B cell (primary cell): ENCODE data around the gene CBLN2. TPM values are rescaled to one million over a fixed set of nuclear protein-coding genes. Genes with fewer than 3 reads are reported as not detected.

ENCODE experiments used
- ATAC-seq: fragments of 200-7000 bp; cut with Tn5 transposase; one replicate; pipeline ENCODE4 v1.10.0; 2021; ENCODE audit warnings: low read depth, mild to moderate bottlenecking, moderate number of reproducible peaks, moderate library complexity
- CTCF ChIA-PET: fragments of 350-600 bp; sonication (Branson Sonifier 250); formaldehyde crosslinking; loops from one replicate; lab custom pipeline; 2021; ENCODE audit warnings: antibody characterized with exemption, inconsistent platforms; lab: Charles Lee
- POLR2A ChIA-PET: fragments of 350-600 bp; sonication (Branson Sonifier 250); formaldehyde crosslinking; loops from one replicate; lab custom pipeline; 2021; ENCODE audit warnings: antibody characterized with exemption; lab: Charles Lee
- DNase-seq: peaks from one replicate; pipeline ENCODE4 v3.0.0; 2013
- H2AFZ ChIP-seq: 2 replicates; pipeline ENCODE4 v1.6.1; 2012; ENCODE audit warnings: mild to moderate bottlenecking, low read depth, low read length; ENCODE audit not compliant: insufficient read depth, poor library complexity, severe bottlenecking
- H3K27ac ChIP-seq, 2 donors: 1 replicate in 1 of 2; 2 replicates in 1 of 2; pipeline ENCODE4 v1.5.1; 2012 to 2013; ENCODE audit warnings: low read length in 2 of 2, mild to moderate bottlenecking in 2 of 2, moderate library complexity in 1 of 2
- H3K27me3 ChIP-seq, 4 experiments: fragments of 200-600 bp in 1 of 4; sonication (generic) in 1 of 4; replicated peaks in 1 of 4; 1 replicate in 2 of 4; 2 replicates in 2 of 4; pipeline versions ENCODE4 v1.6.1 to v1.7.0; 2013 to 2016; ENCODE audit warnings: low read length in 3 of 4, mild to moderate bottlenecking in 2 of 4, mixed read lengths in 1 of 4, moderate library complexity in 1 of 4; ENCODE audit not compliant: insufficient read depth in 4 of 4, control insufficient read depth in 3 of 4; ENCODE audit errors: control extremely low read depth in 1 of 4
- H3K36me3 ChIP-seq, 2 experiments: replicated peaks in 1 of 2; 1 replicate in 1 of 2; 2 replicates in 1 of 2; pipeline versions ENCODE4 v1.6.1 to v1.7.1; 2013; ENCODE audit warnings: low read length in 1 of 2; ENCODE audit not compliant: insufficient read depth in 2 of 2, control insufficient read depth in 1 of 2; ENCODE audit errors: control extremely low read depth in 1 of 2, extremely low read depth in 1 of 2
- H3K4me1 ChIP-seq, 2 donors: fragments of 200-600 bp in 1 of 2; sonication (generic) in 1 of 2; 1 replicate in 1 of 2; 2 replicates in 1 of 2; pipeline versions ENCODE4 v1.5.1 to v1.6.1; 2013 to 2017; ENCODE audit warnings: low read length in 2 of 2; ENCODE audit not compliant: control insufficient read depth in 2 of 2, insufficient read depth in 2 of 2
- H3K4me2 ChIP-seq: replicated peaks from 2 replicates; pipeline ENCODE3; 2012; ENCODE audit warnings: mild to moderate bottlenecking, low read depth, low read length; ENCODE audit not compliant: poor library complexity, severe bottlenecking
- H3K4me3 ChIP-seq, 5 experiments: fragments of 200-600 bp in 1 of 5; sonication (generic) in 1 of 5; 1 replicate in 3 of 5; 2 replicates in 2 of 5; pipeline versions ENCODE4 v1.5.1 to v1.7.0; 2011 to 2016; ENCODE audit warnings: low read length in 4 of 5, mild to moderate bottlenecking in 4 of 5, low read depth in 2 of 5, control low read depth in 1 of 5, moderate library complexity in 1 of 5; ENCODE audit not compliant: insufficient read depth in 1 of 5; ENCODE audit errors: control extremely low read depth in 1 of 5, extremely low read depth in 1 of 5
- H3K79me2 ChIP-seq: fragments of 200-600 bp; sonication (generic); one replicate; pipeline ENCODE4 v1.6.0; 2016; ENCODE audit warnings: low read length; ENCODE audit not compliant: control insufficient read depth, insufficient read depth
- H3K9ac ChIP-seq: fragments of 200-600 bp; sonication (generic); 2 replicates; pipeline ENCODE4 v1.6.1; 2017; ENCODE audit warnings: mild to moderate bottlenecking, low read length, moderate library complexity
- H3K9me3 ChIP-seq, 3 donors: one replicate each; pipeline versions ENCODE4 v1.6.1 to v1.7.1; 2013; ENCODE audit warnings: low read length in 2 of 3; ENCODE audit not compliant: control insufficient read depth in 2 of 3, insufficient read depth in 1 of 3; ENCODE audit errors: control extremely low read depth in 1 of 3
- H4K20me1 ChIP-seq: 2 replicates; pipeline ENCODE4 v1.6.0; 2012; ENCODE audit warnings: mild to moderate bottlenecking, low read length; ENCODE audit not compliant: insufficient read depth, control insufficient read depth, poor library complexity, severe bottlenecking
- H3K27ac Mint-ChIP-seq: one replicate; pipeline ENCODE4 v1.8.0; 2021; ENCODE audit warnings: mixed read lengths
- H3K27me3 Mint-ChIP-seq: one replicate; pipeline ENCODE4 v1.8.0; 2021; ENCODE audit warnings: mixed read lengths
- H3K4me1 Mint-ChIP-seq: one replicate; pipeline ENCODE4 v1.8.0; 2021; ENCODE audit warnings: mixed read lengths
- H3K4me3 Mint-ChIP-seq: one replicate; pipeline ENCODE4 v1.8.0; 2021; ENCODE audit warnings: mixed read lengths
- H3K9me3 Mint-ChIP-seq: one replicate; pipeline ENCODE4 v1.8.0; 2022; ENCODE audit warnings: mixed read lengths; ENCODE audit not compliant: insufficient read depth
- EZH2 ChIP-seq: IDR thresholded peaks from 2 replicates; pipeline ENCODE4 v1.6.1; 2012; ENCODE audit warnings: borderline replicate concordance, low read depth, mild to moderate bottlenecking, moderate library complexity, low read length; ENCODE audit not compliant: insufficient read depth, poor library complexity, severe bottlenecking
- WGBS: methylation state at CpG from one replicate; pipeline ENCODE4 v1.1.5; 2013; ENCODE audit warnings: missing lambda C conversion rate; ENCODE audit not compliant: insufficient coverage; 5-methylcytosine and 5-hydroxymethylcytosine counted together
- intact Hi-C: fragments of 100-400 bp; cut with micrococcal nuclease; formaldehyde crosslinking; loops from one replicate; pipeline ENCODE4 v1.10.0; 2022
- polyA plus RNA-seq: library from polyadenylated mRNA; depleted of rRNA; stranded (reverse); fragments of >200 nt; gene quantifications from 2 replicates; pipeline ENCODE4 v1.2.3, GENCODE V29; 2012
- total RNA-seq, 2 donors: library from RNA; stranded (reverse); fragments of 120-200 nt in 1 of 2; gene quantifications; 1 replicate in 1 of 2; 2 replicates in 1 of 2; pipeline versions ENCODE4 v1.2.3 to v1.2.4, GENCODE V29; 2013 to 2022
- TF ChIP-seq, protein P1 (sequence below): fragments of 200-600 bp; IDR thresholded peaks from one replicate; pipeline ENCODE4 v1.8.0; 2022; ENCODE audit warnings: antibody characterized with exemption, mild to moderate bottlenecking

CBLN2 gene
- total and polyA plus RNA-seq, 2 donors (not counting 1 experiment from before 2014, with no cell fraction given), result not detected

DNA sequence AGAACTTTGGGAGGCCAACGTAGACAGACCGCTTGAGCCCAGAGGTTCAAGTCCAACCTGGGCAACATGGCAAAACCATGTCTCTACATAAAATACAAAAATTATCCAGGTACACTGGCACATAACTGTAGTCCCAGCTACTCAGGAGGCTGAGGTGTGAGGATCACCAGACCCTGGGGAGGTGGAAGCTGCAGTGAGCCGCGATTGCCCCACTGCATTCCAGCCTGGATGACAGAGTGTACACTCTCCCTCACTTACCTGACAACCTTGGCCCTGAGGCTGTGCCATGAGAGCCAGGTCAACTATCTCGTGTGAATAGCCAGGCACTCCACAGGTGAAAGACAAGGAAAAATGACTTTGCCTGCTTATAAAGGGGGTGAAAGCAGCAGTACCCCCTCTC lies 39.3 kb downstream of the CBLN2 start:
- no peak for ATAC-seq
- no peak for TF ChIP-seq EZH2
- Histone ChIP-seq H3K36me3 (no peaks in the 10 kb centered on the region), H3K27ac (no peak overlapping the region), H3K27me3 (no peaks in the 10 kb centered on the region), H3K4me1 (no peaks in the 10 kb centered on the region), H3K79me2 (no peaks in the 10 kb centered on the region), H3K9me3 (peaks cover 0 to 6% (median 0%) of the 10 kb centered on the region in 3 donors), H3K4me3 (no peak overlapping the region), H4K20me1 (no peaks in the 10 kb centered on the region), H3K9ac (no peak overlapping the region), H3K4me2 (no peak overlapping the region), H2AFZ (no peak overlapping the region)
- H3K9me3 Mint-ChIP-seq, result no peaks in the 10 kb centered on the region
- no peak for DNase-seq
- ChIA-PET POLR2A (no interaction called here), CTCF (no interaction called here)
- no peak overlapping the region for H3K27ac Mint-ChIP-seq
- no peaks in the 10 kb centered on the region for H3K4me1 Mint-ChIP-seq
- no peaks in the 10 kb centered on the region for H3K27me3 Mint-ChIP-seq
- no peak overlapping the region for H3K4me3 Mint-ChIP-seq
- intact Hi-C loops, result no loop called here
- WGBS, result 100% methylated on average over 3 of the region's 5 CpGs

DNA sequence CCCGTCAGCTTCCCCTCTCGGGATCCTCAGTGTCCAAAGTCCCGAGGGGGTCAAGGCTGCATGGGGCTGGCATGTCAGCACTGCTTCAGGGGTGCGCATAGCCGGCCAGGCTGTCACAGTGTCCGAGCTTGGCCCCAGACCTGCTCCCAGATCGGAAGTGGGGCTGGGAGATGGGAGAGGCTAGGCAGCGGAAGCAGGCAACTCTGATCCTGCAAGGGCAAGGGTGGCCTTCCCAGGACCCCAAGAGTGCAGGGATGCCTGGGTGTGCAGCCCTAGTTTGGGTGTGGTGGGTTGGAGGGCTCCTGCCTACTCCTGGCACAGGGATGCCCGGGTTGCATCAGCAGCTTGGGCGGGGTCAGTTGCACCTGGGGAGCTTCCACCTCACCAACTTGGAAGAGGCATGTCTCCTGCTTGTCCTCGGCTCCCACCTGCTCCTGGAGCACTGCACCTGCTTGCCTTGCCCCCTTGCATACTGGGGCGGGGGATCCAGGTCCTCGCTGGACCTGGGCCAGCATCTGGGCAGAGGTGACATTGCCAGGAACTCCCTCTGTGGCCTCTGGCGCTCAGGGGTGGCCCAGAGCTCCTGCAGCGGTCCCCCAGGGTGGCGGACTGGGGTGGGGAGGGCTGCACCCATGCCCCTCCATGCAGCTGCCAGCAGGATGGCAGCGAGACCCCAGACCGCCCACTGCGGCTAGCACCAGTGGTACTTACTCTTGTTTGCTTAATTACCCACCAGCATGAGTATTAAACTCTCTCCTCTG lies 41.3 kb downstream of the CBLN2 start:
- Mint-ChIP-seq H3K4me1 (no peaks in the 10 kb centered on the region), H3K27me3 (no peaks in the 10 kb centered on the region), H3K4me3 (no peak overlapping the region), H3K9me3 (no peaks in the 10 kb centered on the region), H3K27ac (no peak overlapping the region)
- H3K27ac ChIP-seq, result no peak overlapping the region
- intact Hi-C loops, result no loop called here
- TF ChIP-seq EZH2, result no peak
- TF ChIP-seq, protein P1, sequence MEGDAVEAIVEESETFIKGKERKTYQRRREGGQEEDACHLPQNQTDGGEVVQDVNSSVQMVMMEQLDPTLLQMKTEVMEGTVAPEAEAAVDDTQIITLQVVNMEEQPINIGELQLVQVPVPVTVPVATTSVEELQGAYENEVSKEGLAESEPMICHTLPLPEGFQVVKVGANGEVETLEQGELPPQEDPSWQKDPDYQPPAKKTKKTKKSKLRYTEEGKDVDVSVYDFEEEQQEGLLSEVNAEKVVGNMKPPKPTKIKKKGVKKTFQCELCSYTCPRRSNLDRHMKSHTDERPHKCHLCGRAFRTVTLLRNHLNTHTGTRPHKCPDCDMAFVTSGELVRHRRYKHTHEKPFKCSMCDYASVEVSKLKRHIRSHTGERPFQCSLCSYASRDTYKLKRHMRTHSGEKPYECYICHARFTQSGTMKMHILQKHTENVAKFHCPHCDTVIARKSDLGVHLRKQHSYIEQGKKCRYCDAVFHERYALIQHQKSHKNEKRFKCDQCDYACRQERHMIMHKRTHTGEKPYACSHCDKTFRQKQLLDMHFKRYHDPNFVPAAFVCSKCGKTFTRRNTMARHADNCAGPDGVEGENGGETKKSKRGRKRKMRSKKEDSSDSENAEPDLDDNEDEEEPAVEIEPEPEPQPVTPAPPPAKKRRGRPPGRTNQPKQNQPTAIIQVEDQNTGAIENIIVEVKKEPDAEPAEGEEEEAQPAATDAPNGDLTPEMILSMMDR, result no peak
- no peak overlapping the region for H2AFZ ChIP-seq
- H3K4me3 ChIP-seq, result no peak overlapping the region
- no peak overlapping the region for H3K9ac ChIP-seq
- ChIA-PET CTCF (no interaction called here), POLR2A (no interaction called here)
- no peaks in the 10 kb centered on the region for H3K27me3 ChIP-seq
- no peaks in the 10 kb centered on the region for H3K36me3 ChIP-seq
- DNase-seq (peak; percentile 3), ATAC-seq (no peak)
- H3K4me1 ChIP-seq, result no peaks in the 10 kb centered on the region
- H3K79me2 ChIP-seq, result no peaks in the 10 kb centered on the region
- H4K20me1 ChIP-seq, result no peaks in the 10 kb centered on the region
- peaks cover 0 to 6% (median 0%) of the 10 kb centered on the region in 3 donors for H3K9me3 ChIP-seq
- H3K4me2 ChIP-seq, result no peak overlapping the region
- WGBS, result 89% methylated on average over 19 of the region's 19 CpGs
